ENCODE measurements around the gene PIGS.
"Not testable (repeated sequence)": the region's sequence is repeated elsewhere in the genome, so short reads cannot be mapped to it uniquely, and the experiment has no call there.

PIGS gene

GRCh38 chr17:28528327-28529012 lies 42.9 kb downstream of the PIGS start:
- DNase-seq, result no peak

- no peak for DNase-seq
Measured at GRCh38 chr17:28527859-28528258, 43.5 kb downstream of the PIGS start.

- DNase-seq, result no peak
Measured at GRCh38 chr17:28527181-28527681, 44.1 kb downstream of the PIGS start.

- DNase-seq, result no peak
Measured at GRCh38 chr17:28526381-28526780, 44.9 kb downstream of the PIGS start.

GRCh38 chr17:28524476-28525424 lies 46.6 kb downstream of the PIGS start:
- DNase-seq, result no peak

- no peak for DNase-seq
Measured at GRCh38 chr17:28523876-28524275, 47.4 kb downstream of the PIGS start.

GRCh38 chr17:28523186-28523585 lies 48.1 kb downstream of the PIGS start:
- no peak for DNase-seq

GRCh38 chr17:28522281-28522680 lies 49.0 kb downstream of the PIGS start:
- DNase-seq, result not testable (repeated sequence)

- DNase-seq, result no peak
Measured at GRCh38 chr17:28521311-28522085, 49.8 kb downstream of the PIGS start.

- no peak for DNase-seq
Measured at GRCh38 chr17:28520687-28521086, 50.6 kb downstream of the PIGS start.

- DNase-seq, result no peak
Measured at GRCh38 chr17:28519236-28519635, 52.1 kb downstream of the PIGS start.

GRCh38 chr17:28518578-28518977 lies 52.7 kb downstream of the PIGS start:
- DNase-seq, result no peak

GRCh38 chr17:28518132-28518531 lies 53.2 kb downstream of the PIGS start:
- no peak for DNase-seq

GRCh38 chr17:28515518-28515917 lies 55.8 kb downstream of the PIGS start:
- no peak for DNase-seq

- no peak for DNase-seq
Measured at GRCh38 chr17:28514561-28515002, 56.7 kb downstream of the PIGS start.

- DNase-seq, result no peak
Measured at GRCh38 chr17:28513476-28513875, 57.8 kb downstream of the PIGS start.

- no peak for DNase-seq
Measured at GRCh38 chr17:28511858-28512461, 59.4 kb downstream of the PIGS start.

- no peak for DNase-seq
Measured at GRCh38 chr17:28509789-28510188, 61.5 kb downstream of the PIGS start.

- no peak for DNase-seq
Measured at GRCh38 chr17:28508211-28508724, 63.1 kb downstream of the PIGS start.

- DNase-seq, result no peak
Measured at GRCh38 chr17:28507567-28508203, 63.6 kb downstream of the PIGS start.

GRCh38 chr17:28506763-28507487 lies 64.4 kb downstream of the PIGS start:
- DNase-seq, result no peak

Measured in NCI-H1930 (cell line).